UCSD-AML1 (cell line): ENCODE results near the gene SKI.
"Not testable (repeated sequence)": the region's sequence is repeated elsewhere in the genome, so short reads cannot be mapped to it uniquely, and the experiment has no call there.

ENCODE experiments used
- DNase-seq: peaks from one replicate; lab custom pipeline; 2025; ENCODE audit not compliant: unreplicated experiment; lab: John Stamatoyannopoulos, UW

SKI gene

DNA sequence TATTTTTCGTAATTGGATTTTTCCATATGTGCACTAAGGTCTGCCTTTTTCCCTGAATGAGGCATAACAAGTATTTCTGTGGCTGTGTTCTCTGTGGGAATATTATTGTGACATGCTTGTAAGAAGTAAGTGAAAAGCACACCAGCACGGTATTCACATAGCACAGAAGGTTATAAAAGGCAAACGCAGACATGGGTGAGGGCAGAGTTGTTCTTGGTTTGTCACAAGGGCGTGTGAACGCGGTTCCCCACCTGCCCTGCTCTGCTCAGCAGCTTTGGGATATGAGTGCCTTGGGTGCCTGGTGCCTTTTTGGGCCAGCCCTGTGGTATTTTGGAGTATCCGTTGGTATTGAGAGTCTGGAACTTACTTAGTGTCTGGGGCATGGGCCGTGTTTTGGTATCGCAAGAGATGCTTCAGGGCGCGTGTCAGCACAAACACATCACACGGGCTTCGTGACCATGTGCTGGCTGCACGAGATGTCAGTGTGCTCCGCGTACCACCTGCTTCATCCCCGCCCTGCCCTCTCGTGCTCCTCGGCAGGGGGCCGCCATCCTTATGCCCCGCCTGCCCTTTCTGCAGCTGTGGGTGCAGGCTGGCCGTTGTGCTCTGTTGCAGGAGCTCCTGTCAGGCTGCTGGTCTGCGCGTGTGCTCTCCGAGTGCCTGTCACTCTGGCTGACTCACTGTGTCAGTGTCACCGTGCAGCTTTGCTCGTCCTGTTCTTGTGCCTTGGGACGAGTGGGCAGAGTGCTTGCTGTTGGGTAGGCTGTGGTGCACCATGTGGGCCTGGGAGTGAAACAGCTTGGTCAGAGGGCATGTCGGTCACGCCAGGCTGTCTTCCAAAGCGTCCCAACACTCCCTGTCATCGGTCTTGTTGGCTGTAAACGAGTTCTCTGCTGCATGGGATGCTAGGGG is 15.0 kb downstream of the SKI start:
- no peak for DNase-seq

- not testable (repeated sequence) for DNase-seq
Measured at GRCh38 chr1:2247045-2247394, 18.9 kb downstream of the SKI start.

- no peak for DNase-seq
Measured at GRCh38 chr1:2247760-2248126, 19.6 kb downstream of the SKI start.

GRCh38 chr1:2248127-2248826 is 20.2 kb downstream of the SKI start:
- no peak for DNase-seq

GRCh38 chr1:2248854-2249558 is 20.9 kb downstream of the SKI start:
- DNase-seq: no peak

GRCh38 chr1:2249559-2249906 is 21.4 kb downstream of the SKI start:
- DNase-seq: no peak

DNA sequence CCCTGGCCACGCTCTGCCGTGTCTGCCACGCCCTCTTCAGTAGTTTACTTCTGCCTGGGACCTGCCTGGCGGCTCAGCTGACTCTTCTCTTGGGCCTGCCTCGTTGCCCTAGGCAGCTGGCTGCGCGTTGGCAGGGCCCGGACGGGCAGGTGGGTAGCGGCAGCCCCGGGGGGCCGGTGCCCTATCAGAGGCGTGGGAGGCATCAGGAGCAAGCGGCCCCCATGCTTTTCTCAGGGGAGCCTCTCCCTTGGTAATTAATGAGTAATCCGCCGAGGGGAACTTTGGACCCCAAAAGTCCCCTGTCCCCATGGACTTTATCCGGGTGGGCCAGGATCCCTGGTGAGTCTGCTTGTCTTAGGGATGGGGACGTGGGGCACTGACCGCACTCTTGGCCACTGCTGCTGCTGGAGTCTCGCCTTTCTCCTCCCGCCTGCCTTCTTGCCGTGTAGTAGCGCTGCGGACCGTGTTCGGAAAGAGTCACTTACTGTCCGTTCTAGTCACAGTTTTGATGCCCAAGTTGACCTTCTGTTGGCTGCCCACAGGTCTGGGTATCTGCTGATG is 22.7 kb downstream of the SKI start:
- DNase-seq: no peak

GRCh38 chr1:2251363-2251762 is 23.2 kb downstream of the SKI start:
- no peak for DNase-seq

DNA sequence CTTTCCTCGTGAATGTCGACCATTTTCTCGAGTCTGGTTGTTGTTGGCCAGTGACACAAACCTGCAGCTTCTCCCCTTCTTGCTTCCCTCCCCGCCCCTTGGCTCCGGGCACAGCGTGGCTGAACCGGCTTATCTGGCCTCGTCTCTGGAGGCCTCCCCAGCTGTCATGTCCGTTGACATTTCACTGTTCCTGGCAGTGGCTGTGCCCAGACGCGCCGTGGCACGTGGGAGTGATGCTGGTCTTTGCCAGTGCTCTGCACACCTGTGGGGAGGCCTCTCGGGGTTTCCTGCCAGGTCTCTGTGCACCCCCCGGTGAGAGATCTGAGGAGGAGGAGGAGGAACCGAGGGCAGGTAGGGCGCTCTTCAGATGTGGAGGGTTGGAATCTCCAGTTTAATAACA is 23.7 kb downstream of the SKI start:
- DNase-seq: no peak

- no peak for DNase-seq
Measured at GRCh38 chr1:2252423-2252822, 24.3 kb downstream of the SKI start.

DNA sequence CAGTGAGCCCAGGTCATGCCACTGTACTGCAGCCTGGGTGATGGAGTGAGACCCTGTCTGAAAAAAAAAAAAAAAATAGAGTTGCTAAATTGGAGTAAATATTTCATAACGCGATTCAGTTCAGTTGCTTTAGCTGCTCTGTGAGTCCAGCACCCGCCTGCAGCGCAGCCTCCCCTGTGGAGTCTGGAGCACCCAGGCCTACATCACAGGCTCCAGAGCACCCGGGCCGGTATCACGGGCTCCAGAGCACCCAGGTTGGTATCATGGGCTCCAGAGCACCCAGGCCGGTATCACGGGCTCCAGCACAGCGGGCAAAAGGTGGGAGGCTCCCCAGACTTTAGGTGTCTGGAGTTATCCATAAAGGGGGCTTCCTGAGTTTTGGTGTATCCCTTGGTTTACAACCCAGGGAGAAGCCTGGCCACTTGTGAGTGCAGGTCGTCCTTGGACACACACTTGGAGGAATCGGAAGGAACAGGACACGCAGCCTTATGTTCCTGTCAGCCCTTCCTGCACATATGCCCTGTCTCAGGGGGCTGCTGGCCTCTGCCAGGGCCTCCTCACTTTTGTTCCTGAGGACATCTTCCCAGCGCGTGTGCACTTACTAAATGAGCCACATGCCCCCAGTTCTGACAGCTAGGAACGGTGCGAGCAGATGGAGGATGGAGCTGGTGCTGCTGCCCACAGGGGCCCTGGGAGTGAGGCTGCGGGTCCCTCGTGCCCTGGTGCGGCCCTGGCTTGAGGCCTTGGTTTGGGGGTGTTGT is 25.1 kb downstream of the SKI start:
- no peak for DNase-seq

DNA sequence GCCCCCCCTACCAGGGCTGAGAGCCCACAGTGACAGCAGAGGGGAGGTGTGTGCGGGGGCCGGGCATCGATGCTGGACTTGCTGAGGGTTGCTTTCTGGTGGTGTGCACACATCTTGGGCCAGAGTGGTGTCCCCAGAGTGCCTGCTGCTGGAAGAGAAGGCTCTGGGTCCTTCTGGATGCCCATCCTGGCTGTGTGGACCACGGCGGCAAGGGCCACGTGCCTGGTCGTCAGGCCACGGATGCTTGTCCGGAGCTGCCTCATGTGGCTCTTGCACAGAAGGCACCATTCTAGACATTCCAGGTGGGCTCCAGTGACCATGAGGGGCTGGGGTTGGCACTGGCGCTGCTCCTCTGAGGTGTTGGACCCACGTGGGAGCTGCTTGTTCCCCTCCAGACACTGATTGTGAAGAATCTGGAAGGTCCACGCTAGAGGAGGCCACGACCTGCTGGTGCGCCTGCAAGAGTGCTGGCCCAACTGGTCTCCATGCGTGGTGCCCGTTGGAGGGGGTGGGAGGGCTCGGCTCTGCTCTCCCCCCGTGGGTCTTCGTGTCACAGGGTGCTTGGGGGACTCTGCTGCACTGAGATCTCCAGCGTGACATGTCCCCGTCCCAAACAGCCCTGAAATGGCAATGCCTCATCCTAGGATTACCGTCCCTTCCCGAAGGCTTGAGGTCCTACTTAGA is 25.8 kb downstream of the SKI start:
- DNase-seq: no peak

DNA sequence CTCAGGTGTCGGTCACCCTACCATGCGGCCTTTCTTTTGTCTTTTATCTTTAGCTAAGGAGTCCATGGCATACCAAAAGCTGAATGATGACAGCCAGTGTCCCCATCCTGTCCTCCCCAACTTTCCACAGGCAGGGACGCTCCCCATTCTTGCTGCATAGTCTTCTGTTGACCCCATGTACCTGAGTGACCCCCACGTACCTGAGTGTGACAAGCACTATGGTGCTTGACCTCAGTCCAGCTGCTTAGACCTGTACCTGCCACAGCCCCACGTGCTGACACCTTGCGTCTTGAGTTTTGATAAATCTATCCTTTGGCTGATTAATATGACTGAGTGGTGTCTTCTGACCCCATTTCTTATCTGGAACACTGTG is 26.9 kb downstream of the SKI start:
- DNase-seq: no peak

- DNase-seq: peak; percentile 63
Measured at GRCh38 chr1:2255420-2256369, 27.6 kb downstream of the SKI start.

GRCh38 chr1:2256435-2257244 is 28.5 kb downstream of the SKI start:
- no peak for DNase-seq

- no peak for DNase-seq
Measured at GRCh38 chr1:2257245-2257627, 29.1 kb downstream of the SKI start.

GRCh38 chr1:2258122-2258681 is 30.1 kb downstream of the SKI start:
- no peak for DNase-seq

DNA sequence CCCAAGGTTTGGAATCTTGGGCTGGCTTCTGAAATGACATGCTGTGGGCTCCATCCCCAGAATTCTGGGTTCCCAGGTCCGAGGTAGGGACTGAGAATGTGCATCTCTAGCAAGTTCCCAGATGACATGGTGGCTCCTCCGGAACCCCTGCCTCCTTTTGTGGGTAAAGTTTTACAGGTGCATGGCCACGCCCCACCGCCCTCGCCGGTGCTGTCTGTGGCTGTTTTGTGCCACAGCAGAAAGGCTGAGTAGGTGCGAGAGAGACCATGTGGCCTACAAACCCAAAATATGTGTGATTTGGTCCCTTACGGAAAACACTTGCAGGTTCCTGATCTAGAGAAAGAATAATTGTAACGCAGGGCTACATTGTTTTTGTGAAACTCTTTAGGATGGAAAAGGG is 30.9 kb downstream of the SKI start:
- no peak for DNase-seq
